Activated CD8-positive, alpha-beta memory T cell treated with anti-CD3 and anti-CD28 coated beads for 1 hour (primary cell): ENCODE results near the gene TMEM26.

Experiments used
- DNase-seq, 2 donors: peaks; one replicate each; pipeline ENCODE4 v3.0.0-alpha.2; 2020; ENCODE audit warnings: low read depth in 1 of 2; ENCODE audit errors: extremely low read depth in 1 of 2

TMEM26 gene

GRCh38 chr10:61452655-61453641 is at the start of gene TMEM26:
Gene TMEM26, minus strand, starts transcription at chr10:61453381. Its CDS starts 300 bp downstream, at chr10:61453081.
- DNase-seq = no peak

DNA sequence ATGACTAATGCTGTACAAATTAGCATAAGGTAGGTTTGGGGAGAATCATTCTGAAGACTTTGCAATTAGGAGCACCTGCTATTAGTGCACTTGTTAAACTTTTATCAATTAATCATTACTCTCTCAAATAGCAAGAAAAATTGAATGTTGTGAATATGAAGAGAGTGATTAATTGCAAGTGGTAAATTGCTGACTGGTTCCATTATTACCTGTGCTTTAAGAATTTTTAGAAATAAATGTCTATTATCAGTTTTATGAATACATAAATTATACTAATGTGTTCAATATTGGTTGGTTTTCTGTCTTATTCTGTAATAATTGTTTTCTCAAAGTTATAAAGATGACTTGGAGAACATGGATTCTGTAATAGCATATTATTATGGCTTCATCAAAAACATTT is 47.3 kb upstream of the TMEM26 start:
- no peak for DNase-seq

- DNase-seq = no peak
Observed at GRCh38 chr10:61492364-61492995, 39.3 kb upstream of the TMEM26 start.

- no peak for DNase-seq
Observed at GRCh38 chr10:61487506-61487905, 34.3 kb upstream of the TMEM26 start.

DNA sequence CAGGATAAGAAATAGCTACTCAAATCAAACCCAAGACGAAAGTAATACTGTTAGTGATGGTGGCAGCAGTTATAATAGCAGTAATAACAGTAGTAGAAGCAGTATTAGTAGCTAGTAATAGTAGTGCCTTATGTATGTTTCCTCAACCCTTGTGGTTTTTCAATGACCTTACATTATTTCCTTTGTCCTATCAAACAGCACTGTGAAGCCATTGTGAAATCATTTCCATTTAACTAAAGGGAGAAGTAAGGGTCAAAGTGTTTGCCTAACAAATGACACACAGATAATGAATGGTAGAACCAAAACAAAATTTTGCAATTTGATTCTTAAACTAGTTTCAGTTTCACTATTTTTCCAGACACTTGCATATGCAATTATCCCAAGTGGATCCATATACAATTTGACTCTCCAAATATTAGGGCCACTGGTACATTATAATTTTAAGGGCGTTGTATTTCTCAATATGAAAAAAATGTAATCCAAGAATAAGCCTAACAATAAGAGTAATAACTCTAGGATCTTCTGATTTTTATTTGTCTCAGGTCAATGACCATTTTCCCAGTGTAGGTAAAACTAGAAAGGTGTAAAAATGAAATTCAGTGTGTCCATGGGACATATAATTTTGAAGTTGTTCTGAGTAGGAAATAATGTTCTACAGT is 33.7 kb upstream of the TMEM26 start:
- DNase-seq = no peak

- no peak for DNase-seq
Observed at GRCh38 chr10:61486251-61486650, 33.1 kb upstream of the TMEM26 start.

- no peak for DNase-seq
Observed at GRCh38 chr10:61481597-61481996, 28.4 kb upstream of the TMEM26 start.

- no peak for DNase-seq
Observed at GRCh38 chr10:61480208-61480607, 27.0 kb upstream of the TMEM26 start.

GRCh38 chr10:61478621-61479312 is 25.6 kb upstream of the TMEM26 start:
- no peak for DNase-seq

DNA sequence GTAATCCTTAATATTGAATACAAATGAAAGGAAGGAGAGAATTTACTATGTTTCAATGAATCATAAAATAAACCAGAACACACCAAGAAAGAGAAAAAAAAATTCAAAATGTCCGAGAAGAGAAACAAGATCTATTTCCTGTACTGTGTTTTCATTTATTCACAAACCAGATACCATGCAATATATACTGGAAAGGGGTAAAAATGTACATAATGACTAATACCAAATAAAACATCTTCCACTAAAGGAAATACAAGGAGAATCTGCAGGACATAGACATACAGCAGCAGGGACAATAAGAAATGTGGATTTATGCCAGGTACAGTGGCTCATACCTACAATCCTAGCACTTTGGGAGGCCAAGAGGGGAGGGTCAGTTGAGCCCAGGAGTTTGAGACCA is 24.3 kb upstream of the TMEM26 start:
- no peak for DNase-seq

DNA sequence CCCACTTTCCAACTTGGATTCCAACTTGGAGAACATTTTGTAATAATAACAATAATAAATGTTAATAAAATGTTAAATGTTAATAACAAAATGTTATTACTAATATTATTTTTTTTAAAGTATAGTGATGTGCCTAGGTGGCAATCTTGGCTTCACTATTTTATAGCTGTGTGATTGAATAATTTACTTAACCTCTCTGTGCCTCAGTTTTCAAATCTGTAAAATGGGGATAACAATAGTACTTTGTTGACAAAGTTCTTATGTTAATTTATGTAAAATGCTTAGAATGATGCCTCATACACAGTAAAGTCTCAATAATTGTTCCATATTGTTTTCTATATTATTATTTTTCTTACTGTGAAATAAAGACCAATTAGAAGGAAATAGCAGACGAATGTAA is 23.3 kb upstream of the TMEM26 start:
- DNase-seq = no peak

GRCh38 chr10:61475449-61475873 is 22.3 kb upstream of the TMEM26 start:
- no peak for DNase-seq

DNA sequence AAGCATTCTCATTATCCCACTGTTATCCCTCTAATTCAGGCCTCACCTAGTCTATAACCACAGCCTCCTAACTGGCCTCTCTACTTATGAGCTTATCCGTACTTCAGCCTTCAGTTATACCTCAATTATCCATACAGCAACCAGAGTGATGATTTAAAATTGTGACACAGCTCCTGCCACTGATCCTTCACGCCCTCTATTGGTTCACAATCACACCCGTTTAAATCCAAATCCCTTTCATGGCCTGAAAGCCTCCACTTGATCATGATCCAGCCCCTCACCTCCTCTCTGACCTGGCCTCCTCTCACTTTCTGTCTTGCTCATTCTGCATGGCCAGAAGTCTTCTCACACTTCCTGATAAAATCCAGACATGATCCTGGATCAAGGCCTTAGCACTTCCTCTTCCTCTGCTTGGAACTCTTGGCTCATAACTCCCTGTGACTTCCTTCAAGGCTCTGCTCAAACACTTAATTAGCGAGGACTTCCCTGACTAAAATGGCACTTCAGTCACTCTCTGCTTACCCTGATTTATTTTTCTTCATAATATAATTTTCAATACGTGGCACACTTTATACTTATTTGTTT is 19.0 kb upstream of the TMEM26 start:
- DNase-seq = no peak

DNA sequence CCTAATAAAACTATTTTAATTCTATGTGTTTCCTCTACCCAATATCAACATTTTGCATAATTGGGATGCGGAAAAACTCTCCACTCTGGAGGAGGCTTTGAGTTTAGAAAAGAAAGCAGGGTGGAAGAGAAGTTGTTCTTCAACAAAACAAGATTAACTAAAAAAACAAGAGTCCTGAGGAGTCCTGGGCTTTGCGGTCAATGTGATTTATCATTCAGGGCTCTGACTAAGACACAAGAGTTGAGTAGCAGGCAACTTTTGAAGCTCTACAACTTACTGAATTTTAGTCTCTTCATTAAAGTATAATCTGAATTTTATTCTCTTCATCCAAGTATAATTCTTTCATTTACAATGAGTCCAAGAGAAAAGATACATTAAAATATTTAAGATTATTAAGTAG is 18.3 kb upstream of the TMEM26 start:
- no peak for DNase-seq

- DNase-seq = no peak
Observed at GRCh38 chr10:61470740-61471139, 17.6 kb upstream of the TMEM26 start.

GRCh38 chr10:61465901-61466632 is 12.9 kb upstream of the TMEM26 start:
- no peak for DNase-seq

DNA sequence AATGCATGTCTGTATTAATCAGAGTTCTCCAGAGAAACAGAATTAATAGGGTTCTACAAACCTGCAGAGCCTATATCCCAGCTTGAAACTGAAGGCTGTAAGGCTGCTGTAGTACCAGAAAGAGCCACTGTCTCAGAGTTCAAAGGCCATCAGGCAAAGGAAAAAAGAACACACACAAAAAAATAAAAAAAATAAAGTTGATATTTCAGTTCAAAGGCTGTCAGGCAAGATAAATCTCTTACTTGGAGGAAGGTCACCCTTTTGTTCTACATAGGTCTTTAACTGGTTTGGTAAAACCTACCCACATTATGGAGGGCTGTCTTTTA is 12.0 kb upstream of the TMEM26 start:
- DNase-seq = no peak

- DNase-seq = no peak
Observed at GRCh38 chr10:61464461-61465170, 11.4 kb upstream of the TMEM26 start.
